Liver (tissue), 9 donors: Measurements from ENCODE around the gene TCFL5. TPM values are rescaled to one million over a fixed set of nuclear protein-coding genes. Genes with fewer than 3 reads are reported as not detected.

ENCODE experiments used
- DNase-seq: peaks from one replicate; pipeline ENCODE4 v3.0.0-alpha.2; 2017; ENCODE audit warnings: low spot score
- H3K27ac ChIP-seq, 2 donors: one replicate each; pipeline ENCODE4 v1.7.0; 2013; ENCODE audit warnings: inconsistent platforms in 2 of 2, low read length in 2 of 2, control low read depth in 1 of 2, low read depth in 1 of 2, mild to moderate bottlenecking in 1 of 2
- H3K27me3 ChIP-seq, 4 donors: one replicate each; pipeline versions ENCODE4 v1.6.1 to v1.7.0; 2013; ENCODE audit warnings: low read length in 3 of 4, inconsistent platforms in 1 of 4, mild to moderate bottlenecking in 1 of 4, moderate library complexity in 1 of 4; ENCODE audit not compliant: control insufficient read depth in 4 of 4, insufficient read depth in 4 of 4
- H3K36me3 ChIP-seq, 4 donors: one replicate each; pipeline versions ENCODE4 v1.6.1 to v1.7.0; 2013; ENCODE audit warnings: low read length in 3 of 4, mild to moderate bottlenecking in 3 of 4, low read depth in 1 of 4, moderate library complexity in 1 of 4; ENCODE audit not compliant: control insufficient read depth in 4 of 4, insufficient read depth in 3 of 4
- H3K4me1 ChIP-seq, 4 donors: one replicate each; pipeline versions ENCODE4 v1.6.1 to v1.7.0; 2013; ENCODE audit warnings: low read length in 3 of 4, mild to moderate bottlenecking in 3 of 4, moderate library complexity in 1 of 4; ENCODE audit not compliant: control insufficient read depth in 4 of 4, insufficient read depth in 4 of 4
- H3K4me3 ChIP-seq, 3 donors: one replicate each; pipeline versions ENCODE4 v1.6.1 to v1.7.0; 2013; ENCODE audit warnings: low read length in 3 of 3, control low read depth in 1 of 3, low read depth in 1 of 3, mild to moderate bottlenecking in 1 of 3
- H3K9ac ChIP-seq, 2 donors: one replicate each; pipeline ENCODE4 v1.7.0; 2013; ENCODE audit warnings: low read length in 2 of 2, mild to moderate bottlenecking in 2 of 2, moderate library complexity in 2 of 2, control low read depth in 1 of 2, low read depth in 1 of 2
- H3K9me3 ChIP-seq, 4 donors: one replicate each; pipeline versions ENCODE4 v1.6.1 to v1.7.0; 2013; ENCODE audit warnings: low read length in 3 of 4; ENCODE audit not compliant: control insufficient read depth in 4 of 4
- ATF3 ChIP-seq: IDR thresholded peaks from 2 replicates; pipeline ENCODE4 v1.6.1; 2016; ENCODE audit warnings: antibody characterized with exemption
- CTCF ChIP-seq: fragments of 150-350 bp; IDR thresholded peaks from 2 replicates; pipeline ENCODE4 v1.5.1; 2017; ENCODE audit warnings: improper control_type of control experiment, low read depth, low read length; ENCODE audit not compliant: missing input control
- EGR1 ChIP-seq, 2 donors: IDR thresholded peaks; 2 replicates each; pipeline ENCODE4 v1.6.1; 2016 to 2018; ENCODE audit warnings: antibody characterized with exemption in 2 of 2, low read depth in 2 of 2
- FOXA1 ChIP-seq: IDR thresholded peaks from 2 replicates; pipeline ENCODE4 v1.6.1; 2016; ENCODE audit warnings: antibody characterized with exemption
- FOXA2 ChIP-seq: IDR thresholded peaks from 2 replicates; pipeline ENCODE4 v1.6.1; 2016; ENCODE audit warnings: antibody characterized with exemption
- GABPA ChIP-seq, 2 donors: IDR thresholded peaks in 1 of 2; conservative IDR thresholded peaks in 1 of 2; 2 replicates each; pipeline ENCODE4 v1.6.1; 2016; ENCODE audit warnings: antibody characterized with exemption in 2 of 2, mild to moderate bottlenecking in 1 of 2, moderate library complexity in 1 of 2
- HNF4A ChIP-seq, 2 donors: conservative IDR thresholded peaks; 2 replicates each; pipeline ENCODE4 v1.6.1; 2016; ENCODE audit warnings: antibody characterized with exemption in 2 of 2, mild to moderate bottlenecking in 2 of 2
- HNF4G ChIP-seq: IDR thresholded peaks from 2 replicates; pipeline ENCODE4 v1.6.1; 2016; ENCODE audit warnings: antibody characterized with exemption
- JUND ChIP-seq, 2 donors: IDR thresholded peaks; 2 replicates each; pipeline ENCODE4 v1.6.1; 2016; ENCODE audit warnings: antibody characterized with exemption in 2 of 2
- MAX ChIP-seq: IDR thresholded peaks from 2 replicates; pipeline ENCODE4 v1.6.1; 2016; ENCODE audit warnings: antibody characterized with exemption
- NR2F2 ChIP-seq: IDR thresholded peaks from 2 replicates; pipeline ENCODE4 v1.6.1; 2016; ENCODE audit warnings: antibody characterized with exemption
- RAD21 ChIP-seq, 2 donors: IDR thresholded peaks; 2 replicates each; pipeline ENCODE4 v1.6.1; 2016; ENCODE audit warnings: antibody characterized with exemption in 2 of 2, mild to moderate bottlenecking in 2 of 2
- REST ChIP-seq: IDR thresholded peaks from 2 replicates; pipeline ENCODE4 v1.6.1; 2016; ENCODE audit warnings: antibody characterized with exemption, mild to moderate bottlenecking
- RXRA ChIP-seq, 2 donors: IDR thresholded peaks; 2 replicates each; pipeline ENCODE4 v1.6.1; 2017 to 2018; ENCODE audit warnings: antibody characterized with exemption in 2 of 2, mild to moderate bottlenecking in 1 of 2
- SP1 ChIP-seq: IDR thresholded peaks from 2 replicates; pipeline ENCODE4 v1.6.1; 2018; ENCODE audit warnings: antibody characterized with exemption, mild to moderate bottlenecking
- TAF1 ChIP-seq: conservative IDR thresholded peaks from 2 replicates; pipeline ENCODE4 v1.6.1; 2016; ENCODE audit warnings: antibody characterized with exemption, mild to moderate bottlenecking
- YY1 ChIP-seq: IDR thresholded peaks from 2 replicates; pipeline ENCODE4 v1.6.1; 2016; ENCODE audit warnings: antibody characterized with exemption, mild to moderate bottlenecking
- ZBTB33 ChIP-seq: IDR thresholded peaks from 2 replicates; pipeline ENCODE4 v1.6.1; 2016; ENCODE audit warnings: antibody characterized with exemption
- WGBS: extraction: QIAGEN DNeasy Blood & Tissue Kit; methylation state at CpG from one replicate; pipeline ENCODE4 v1.1.7; 2013; 5-methylcytosine and 5-hydroxymethylcytosine counted together
- polyA plus RNA-seq, 2 donors: library from polyadenylated mRNA; stranded (reverse) in 1 of 2; unstranded in 1 of 2; fragments of 200-250 nt in 1 of 2; fragments of >200 nt in 1 of 2; fragmentation: Nextera tagmentation in 1 of 2; extraction: Ambion mirVana in 1 of 2; gene quantifications; one replicate each; pipeline versions ENCODE4 v1.2.1 to v1.2.3, GENCODE V29; 2013 to 2015
- total RNA-seq, 2 donors: library from RNA; depleted of rRNA; stranded (reverse); fragments of >200 nt; gene quantifications; one replicate each; pipeline ENCODE4 v1.2.3, GENCODE V29; 2014
- donor health status: healthy.
- donor health status: healthy.
- donor health status: healthy.
- donor health status: healthy.
- donor health status: healthy.

The TCFL5 gene
- total and polyA plus RNA-seq, 4 donors = 0.79 to 3.8 (median 2.2) TPM

- H3K27ac ChIP-seq = no peak overlapping the region
- no peak for TF ChIP-seq CTCF
- TF ChIP-seq HNF4G = no peak
- TF ChIP-seq GABPA (IDR thresholded peaks at IDR 0.05 in 1 of 2, conservative IDR thresholded peaks at IDR 0.05 in 1 of 2) = no peak
- TF ChIP-seq RXRA (IDR thresholded peaks at IDR 0.05) = no peak
- no peak for TF ChIP-seq FOXA2
- TF ChIP-seq ZBTB33 = no peak
- no peak for TF ChIP-seq ATF3
- no peak for TF ChIP-seq TAF1
- no peak for TF ChIP-seq SP1
- no peak for TF ChIP-seq YY1
- TF ChIP-seq NR2F2 = no peak
- TF ChIP-seq MAX = no peak
- TF ChIP-seq REST = no peak
- TF ChIP-seq JUND (IDR thresholded peaks at IDR 0.05) = no peak
- TF ChIP-seq FOXA1 = no peak
- no peak for TF ChIP-seq EGR1 (IDR thresholded peaks at IDR 0.05; ENCODE audit: low read depth in 2 of 2)
- no peak for TF ChIP-seq HNF4A (conservative IDR thresholded peaks at IDR 0.05)
- TF ChIP-seq RAD21 (IDR thresholded peaks at IDR 0.05) = no peak
- 97% methylated on average over 7 of the region's 7 CpGs for WGBS
- no peak for DNase-seq
- H3K36me3 ChIP-seq = peaks cover 0 to 4% (median 2%) of the 10 kb centered on the region in 4 donors
- H3K27me3 ChIP-seq = no peaks in the 10 kb centered on the region
- H3K9me3 ChIP-seq = no peaks in the 10 kb centered on the region
- H3K4me1 ChIP-seq = peaks cover 0 to 2% (median 0%) of the 10 kb centered on the region in 4 donors
- no peak overlapping the region for H3K9ac ChIP-seq
- no peak overlapping the region for H3K4me3 ChIP-seq
Observed at GRCh38 chr20:62844182-62844581, 17.4 kb downstream of the TCFL5 start.
